Measurements from ENCODE around the gene SYTL2.
"Not testable (repeated sequence)": the region's sequence is repeated elsewhere in the genome, so short reads cannot be mapped to it uniquely, and the experiment has no call there.

The SYTL2 gene

GRCh38 chr11:85777603-85777972, 33.4 kb downstream of the SYTL2 start:
- H3K36me3 ChIP-seq (ENCODE audit: control insufficient read depth, insufficient read depth, low read length); H3K4me3 ChIP-seq (ENCODE audit: insufficient read depth, low read depth, low read length); H3K27ac ChIP-seq (ENCODE audit: insufficient read depth, low read depth, low read length, poor library complexity, severe bottlenecking); H3K27me3 ChIP-seq (ENCODE audit: control insufficient read depth, insufficient read depth, low read length, poor library complexity, severe bottlenecking); H3K4me1 ChIP-seq (ENCODE audit: control insufficient read depth, insufficient read depth, low read length); H3K9me3 ChIP-seq (ENCODE audit: control insufficient read depth, low read length): not testable (repeated sequence)
- WGBS, 2 experiments, result 89 to 91% methylated on average over 3 of the region's 3 CpGs

GRCh38 chr11:85776951-85777602, 33.9 kb downstream of the SYTL2 start:
- Histone ChIP-seq H3K36me3 (ENCODE audit: control insufficient read depth, insufficient read depth, low read length) (no peaks in the 10 kb centered on the region), H3K9me3 (ENCODE audit: control insufficient read depth, low read length) (no peaks in the 10 kb centered on the region), H3K4me3 (ENCODE audit: insufficient read depth, low read depth, low read length) (no peak overlapping the region), H3K4me1 (ENCODE audit: control insufficient read depth, insufficient read depth, low read length) (peaks cover 8% of the 10 kb centered on the region), H3K27ac (ENCODE audit: insufficient read depth, low read depth, low read length, poor library complexity, severe bottlenecking) (no peak overlapping the region), H3K27me3 (ENCODE audit: control insufficient read depth, insufficient read depth, low read length, poor library complexity, severe bottlenecking) (no peaks in the 10 kb centered on the region)
- WGBS, 2 experiments, result 83% methylated on average over 1 of the region's 1 CpG; no CpG with 5 or more reads in 1 of the 2 experiments

- H3K36me3 ChIP-seq (ENCODE audit: control insufficient read depth, insufficient read depth, low read length), result no peaks in the 10 kb centered on the region
- no peaks in the 10 kb centered on the region for H3K9me3 ChIP-seq (ENCODE audit: control insufficient read depth, low read length)
- WGBS, 2 experiments, result 95 to 96% methylated on average over 2 to 3 of the region's 4 CpGs
- H3K27ac ChIP-seq (ENCODE audit: insufficient read depth, low read depth, low read length, poor library complexity, severe bottlenecking), result no peak overlapping the region
- H3K4me3 ChIP-seq (ENCODE audit: insufficient read depth, low read depth, low read length), result no peak overlapping the region
- H3K27me3 ChIP-seq (ENCODE audit: control insufficient read depth, insufficient read depth, low read length, poor library complexity, severe bottlenecking), result no peaks in the 10 kb centered on the region
- no peaks in the 10 kb centered on the region for H3K4me1 ChIP-seq (ENCODE audit: control insufficient read depth, insufficient read depth, low read length)
These were observed 36.5 kb downstream of the SYTL2 start for GRCh38 chr11:85774256-85775101.

GRCh38 chr11:85772695-85773094, 38.2 kb downstream of the SYTL2 start:
- no peak overlapping the region for H3K4me3 ChIP-seq (ENCODE audit: insufficient read depth, low read depth, low read length)
- no peaks in the 10 kb centered on the region for H3K4me1 ChIP-seq (ENCODE audit: control insufficient read depth, insufficient read depth, low read length)
- no peak overlapping the region for H3K27ac ChIP-seq (ENCODE audit: insufficient read depth, low read depth, low read length, poor library complexity, severe bottlenecking)
- no peaks in the 10 kb centered on the region for H3K36me3 ChIP-seq (ENCODE audit: control insufficient read depth, insufficient read depth, low read length)
- no peaks in the 10 kb centered on the region for H3K27me3 ChIP-seq (ENCODE audit: control insufficient read depth, insufficient read depth, low read length, poor library complexity, severe bottlenecking)
- H3K9me3 ChIP-seq (ENCODE audit: control insufficient read depth, low read length), result no peaks in the 10 kb centered on the region

GRCh38 chr11:85771568-85771967, 39.4 kb downstream of the SYTL2 start:
- Histone ChIP-seq H3K4me3 (ENCODE audit: insufficient read depth, low read depth, low read length) (no peak overlapping the region), H3K4me1 (ENCODE audit: control insufficient read depth, insufficient read depth, low read length) (no peaks in the 10 kb centered on the region), H3K36me3 (ENCODE audit: control insufficient read depth, insufficient read depth, low read length) (no peaks in the 10 kb centered on the region), H3K9me3 (ENCODE audit: control insufficient read depth, low read length) (no peaks in the 10 kb centered on the region), H3K27me3 (ENCODE audit: control insufficient read depth, insufficient read depth, low read length, poor library complexity, severe bottlenecking) (no peaks in the 10 kb centered on the region), H3K27ac (ENCODE audit: insufficient read depth, low read depth, low read length, poor library complexity, severe bottlenecking) (no peak overlapping the region)
- WGBS, 2 experiments, result 91 to 96% methylated on average over 3 of the region's 3 CpGs

GRCh38 chr11:85769771-85770170, 41.2 kb downstream of the SYTL2 start:
- WGBS, 2 experiments, result 94 to 95% methylated on average over 5 of the region's 5 CpGs
- H3K9me3 ChIP-seq (ENCODE audit: control insufficient read depth, low read length), result no peaks in the 10 kb centered on the region

GRCh38 chr11:85768473-85769146, 42.3 kb downstream of the SYTL2 start:
- no peak overlapping the region for H3K4me3 ChIP-seq (ENCODE audit: insufficient read depth, low read depth, low read length)
- H3K36me3 ChIP-seq (ENCODE audit: control insufficient read depth, insufficient read depth, low read length), result no peaks in the 10 kb centered on the region
- H3K27ac ChIP-seq (ENCODE audit: insufficient read depth, low read depth, low read length, poor library complexity, severe bottlenecking), result no peak overlapping the region
- H3K4me1 ChIP-seq (ENCODE audit: control insufficient read depth, insufficient read depth, low read length), result no peaks in the 10 kb centered on the region
- no peaks in the 10 kb centered on the region for H3K27me3 ChIP-seq (ENCODE audit: control insufficient read depth, insufficient read depth, low read length, poor library complexity, severe bottlenecking)
- no peaks in the 10 kb centered on the region for H3K9me3 ChIP-seq (ENCODE audit: control insufficient read depth, low read length)
- 88 to 100% methylated on average over 1 of the region's 1 CpG for WGBS, 2 experiments

More at GRCh38 chr11:85769771-85770170, 41.2 kb downstream of the SYTL2 start:
- no peaks in the 10 kb centered on the region for H3K36me3 ChIP-seq (ENCODE audit: control insufficient read depth, insufficient read depth, low read length)
- no peak overlapping the region for H3K27ac ChIP-seq (ENCODE audit: insufficient read depth, low read depth, low read length, poor library complexity, severe bottlenecking)
- H3K4me3 ChIP-seq (ENCODE audit: insufficient read depth, low read depth, low read length), result no peak overlapping the region
- no peaks in the 10 kb centered on the region for H3K27me3 ChIP-seq (ENCODE audit: control insufficient read depth, insufficient read depth, low read length, poor library complexity, severe bottlenecking)
- H3K4me1 ChIP-seq (ENCODE audit: control insufficient read depth, insufficient read depth, low read length), result no peaks in the 10 kb centered on the region

GRCh38 chr11:85767246-85767945, 43.5 kb downstream of the SYTL2 start:
- H3K27ac ChIP-seq (ENCODE audit: insufficient read depth, low read depth, low read length, poor library complexity, severe bottlenecking), result no peak overlapping the region
- no peaks in the 10 kb centered on the region for H3K36me3 ChIP-seq (ENCODE audit: control insufficient read depth, insufficient read depth, low read length)
- H3K4me3 ChIP-seq (ENCODE audit: insufficient read depth, low read depth, low read length), result no peak overlapping the region
- H3K4me1 ChIP-seq (ENCODE audit: control insufficient read depth, insufficient read depth, low read length), result no peaks in the 10 kb centered on the region
- no peaks in the 10 kb centered on the region for H3K27me3 ChIP-seq (ENCODE audit: control insufficient read depth, insufficient read depth, low read length, poor library complexity, severe bottlenecking)
- H3K9me3 ChIP-seq (ENCODE audit: control insufficient read depth, low read length), result no peaks in the 10 kb centered on the region
- 87 to 93% methylated on average over 2 of the region's 2 CpGs for WGBS, 2 experiments

- H3K4me1 ChIP-seq (ENCODE audit: control insufficient read depth, insufficient read depth, low read length), result no peaks in the 10 kb centered on the region
- no peak overlapping the region for H3K4me3 ChIP-seq (ENCODE audit: insufficient read depth, low read depth, low read length)
- H3K27ac ChIP-seq (ENCODE audit: insufficient read depth, low read depth, low read length, poor library complexity, severe bottlenecking), result no peak overlapping the region
- 97% methylated on average over 2 of the region's 2 CpGs for WGBS, 2 experiments
- H3K9me3 ChIP-seq (ENCODE audit: control insufficient read depth, low read length), result no peaks in the 10 kb centered on the region
- H3K27me3 ChIP-seq (ENCODE audit: control insufficient read depth, insufficient read depth, low read length, poor library complexity, severe bottlenecking), result no peaks in the 10 kb centered on the region
- H3K36me3 ChIP-seq (ENCODE audit: control insufficient read depth, insufficient read depth, low read length), result no peaks in the 10 kb centered on the region
These were observed 44.2 kb downstream of the SYTL2 start for GRCh38 chr11:85766721-85767161.

- Histone ChIP-seq H3K9me3 (ENCODE audit: control insufficient read depth, low read length) (no peaks in the 10 kb centered on the region), H3K36me3 (ENCODE audit: control insufficient read depth, insufficient read depth, low read length) (no peaks in the 10 kb centered on the region), H3K27me3 (ENCODE audit: control insufficient read depth, insufficient read depth, low read length, poor library complexity, severe bottlenecking) (no peaks in the 10 kb centered on the region), H3K4me3 (ENCODE audit: insufficient read depth, low read depth, low read length) (no peak overlapping the region), H3K27ac (ENCODE audit: insufficient read depth, low read depth, low read length, poor library complexity, severe bottlenecking) (no peak overlapping the region), H3K4me1 (ENCODE audit: control insufficient read depth, insufficient read depth, low read length) (no peaks in the 10 kb centered on the region)
- 94 to 100% methylated on average over 3 to 4 of the region's 4 CpGs for WGBS, 2 experiments
These were observed 46.1 kb downstream of the SYTL2 start for GRCh38 chr11:85764796-85765195.
